SKM-1 treated with dmso at 0.1 percent for 144 hours (cell line): ENCODE measurements around the gene EPHB3.

Source experiments
- DNase-seq: peaks from one replicate; lab custom pipeline; 2025; ENCODE audit not compliant: unreplicated experiment; lab: John Stamatoyannopoulos, UW

Gene EPHB3

DNA sequence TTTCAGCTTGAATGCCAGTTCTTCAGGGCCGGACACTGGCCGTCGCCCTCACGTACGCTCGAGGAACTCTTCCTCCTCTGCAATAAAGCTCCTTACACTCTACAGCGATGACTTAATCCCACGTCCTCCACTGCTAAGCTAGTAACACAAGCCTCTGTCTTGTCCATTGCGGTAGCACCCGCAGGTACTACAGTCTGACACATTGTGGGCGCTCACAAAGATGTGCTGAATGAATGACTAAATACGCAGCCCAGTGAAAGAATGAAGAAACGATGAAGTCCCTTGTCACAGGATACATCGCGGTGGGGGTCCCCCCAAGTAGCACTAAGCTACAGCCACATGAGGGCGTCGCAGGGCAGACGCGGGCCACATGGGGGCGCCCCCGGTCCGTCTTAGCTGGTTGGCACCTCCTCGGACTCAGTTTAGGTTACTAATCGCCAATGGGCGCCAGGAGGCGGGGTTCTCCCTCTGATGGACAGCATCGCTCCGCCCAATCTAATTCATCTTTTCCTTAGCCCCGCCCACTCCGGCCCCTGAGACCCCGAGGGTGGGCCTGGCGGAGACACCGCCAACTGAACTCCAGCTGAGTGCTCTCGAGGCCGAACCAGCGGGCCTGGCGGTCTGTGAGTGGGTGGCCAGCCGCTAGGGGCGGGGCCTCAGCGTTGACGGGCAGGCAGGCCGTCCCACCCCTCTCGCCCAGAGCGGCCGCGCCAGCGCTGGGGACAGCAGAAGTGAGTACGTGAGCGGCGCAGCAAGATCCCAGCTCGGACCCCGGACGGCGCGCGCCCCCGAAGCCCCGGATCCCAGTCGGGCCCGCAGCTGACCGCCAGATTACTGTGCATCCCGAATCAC lies at the start of gene EPHB3:
Gene EPHB3 (plus strand): TSS at position 725 of the 852 bp plus-strand sequence. CDS start 451 bp downstream, outside the sequence.
- peak; percentile 92 for DNase-seq

DNA sequence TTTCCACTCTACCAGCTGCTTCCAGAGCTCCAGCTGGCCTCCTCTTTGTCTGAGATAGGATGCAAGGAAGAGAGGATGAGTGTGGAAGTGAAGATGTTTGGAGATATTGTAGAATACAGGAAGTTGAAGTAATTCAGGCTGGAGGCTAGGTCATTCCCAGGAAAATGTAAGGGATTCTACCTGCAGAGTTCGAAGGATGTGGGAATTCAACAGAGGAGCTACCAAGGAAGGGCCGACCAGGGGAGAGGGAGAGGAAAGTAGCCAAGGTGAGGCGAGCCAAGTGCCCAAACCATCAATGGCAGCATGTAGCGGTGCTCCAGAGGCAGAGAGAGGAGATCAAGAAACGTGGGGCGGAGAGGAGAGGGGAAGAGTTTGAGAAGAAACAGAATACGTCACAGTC lies 49.0 kb upstream of the EPHB3 start:
- no peak for DNase-seq

DNA sequence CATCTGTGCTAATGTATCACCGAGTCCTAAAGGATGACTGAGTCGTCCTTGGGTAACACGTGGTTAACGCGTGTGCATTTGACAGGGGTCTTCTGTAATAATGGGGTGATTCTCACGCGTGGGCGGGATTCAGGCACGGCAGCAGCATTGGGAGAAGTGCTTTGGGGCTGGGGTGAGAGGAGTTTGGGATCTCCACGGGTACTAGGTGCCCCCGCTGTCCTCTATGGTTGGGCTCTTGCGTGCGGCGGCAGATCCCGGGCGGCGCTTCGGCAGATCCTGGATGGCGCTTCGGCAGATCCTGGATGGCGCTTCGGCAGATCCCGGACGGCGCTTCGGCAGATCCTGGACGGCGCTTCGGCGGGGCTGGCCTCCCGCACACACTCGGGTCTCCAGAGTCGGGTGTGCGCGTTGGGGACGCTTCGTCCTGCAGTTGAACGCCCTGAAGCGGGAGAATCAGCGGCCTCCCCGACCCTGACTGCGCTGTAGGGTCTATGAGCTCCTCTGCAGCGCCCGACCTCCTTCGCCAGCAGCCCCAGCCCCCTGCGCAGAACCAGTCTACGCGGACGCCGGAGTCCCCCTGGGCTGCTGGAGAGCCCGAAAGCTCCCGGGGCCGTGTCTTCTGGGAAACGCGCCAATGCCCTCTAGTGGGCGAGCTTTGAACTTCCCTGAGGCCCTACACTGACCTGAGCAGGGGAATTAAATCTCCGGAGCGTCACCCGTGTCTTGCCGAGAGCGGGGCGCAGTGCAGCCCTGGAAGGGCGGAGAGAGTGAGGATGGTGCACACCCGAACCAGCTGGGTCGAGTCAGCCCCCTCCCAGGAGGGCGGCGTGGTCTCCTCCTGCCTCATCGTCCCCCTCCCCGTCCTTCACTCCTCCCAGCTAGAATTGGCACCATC lies 48.1 kb upstream of the EPHB3 start:
- peak; percentile 66 for DNase-seq

DNA sequence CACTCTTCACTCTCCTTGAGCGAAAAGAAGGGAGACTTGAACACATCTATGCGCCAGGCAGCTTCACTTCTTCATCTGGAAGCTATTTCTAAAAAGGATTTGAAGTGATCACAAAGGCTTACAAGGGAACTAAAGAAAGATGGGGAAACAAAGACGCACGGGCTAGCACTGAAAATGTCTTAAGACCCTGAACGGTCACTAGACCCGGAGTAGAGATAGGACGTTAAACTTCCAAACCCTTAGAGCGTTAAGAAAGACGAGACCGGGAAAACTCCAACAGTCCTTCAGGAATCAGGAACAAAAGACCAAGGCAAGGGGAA lies 47.5 kb upstream of the EPHB3 start:
- no peak for DNase-seq

DNA sequence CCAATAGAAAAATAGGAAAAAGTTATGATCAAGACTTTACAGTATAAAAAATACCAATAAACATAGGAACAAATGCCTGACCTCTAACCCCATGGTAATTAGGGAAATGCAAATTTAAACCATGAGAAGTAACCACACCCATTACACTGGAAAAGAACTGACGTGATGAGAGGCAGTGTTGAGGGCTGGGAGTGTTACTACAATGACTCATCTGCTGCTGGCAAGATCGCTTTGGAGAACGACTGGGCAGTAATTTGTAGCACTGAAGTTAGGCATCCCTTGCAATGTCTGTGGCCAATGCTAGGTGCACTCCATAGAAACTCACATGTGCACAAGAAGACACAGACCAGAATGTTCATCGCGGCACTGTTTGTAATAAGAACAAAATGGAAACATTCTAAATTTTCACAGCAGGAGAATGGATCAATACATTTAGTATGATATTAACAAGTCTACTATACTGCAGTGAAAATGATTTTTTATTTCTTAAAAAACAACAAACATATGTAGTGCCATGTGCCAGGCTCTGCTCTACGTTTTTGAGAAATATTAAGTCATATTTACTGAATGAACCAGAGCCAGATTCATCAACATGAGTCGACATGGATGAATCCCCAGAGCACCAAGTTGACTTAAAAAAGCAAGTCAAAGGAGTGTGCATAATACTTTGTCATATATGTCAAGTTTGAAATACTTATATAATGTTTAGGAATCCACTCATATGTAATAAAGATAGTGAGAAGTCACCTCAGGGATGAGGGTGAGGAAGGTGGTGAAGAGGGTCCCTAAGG lies 37.6 kb upstream of the EPHB3 start:
- DNase-seq: peak; percentile 14

DNA sequence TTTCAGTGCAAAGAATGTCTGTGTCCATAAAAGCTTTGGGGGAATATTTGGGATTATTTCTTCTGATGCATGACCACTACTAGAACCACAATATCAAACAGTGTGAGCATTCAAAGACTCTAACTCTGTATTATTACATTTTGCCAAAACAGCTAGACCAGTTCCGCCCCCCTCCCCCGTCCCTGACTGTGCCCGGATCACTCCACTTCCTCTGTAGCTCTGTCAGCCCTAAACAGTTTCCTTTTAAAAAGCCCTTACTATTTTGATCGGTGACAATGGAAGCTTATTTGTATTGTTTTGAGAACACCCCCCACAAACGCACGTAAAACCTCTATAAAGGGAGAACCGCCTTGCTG lies 36.6 kb upstream of the EPHB3 start:
- no peak for DNase-seq

DNA sequence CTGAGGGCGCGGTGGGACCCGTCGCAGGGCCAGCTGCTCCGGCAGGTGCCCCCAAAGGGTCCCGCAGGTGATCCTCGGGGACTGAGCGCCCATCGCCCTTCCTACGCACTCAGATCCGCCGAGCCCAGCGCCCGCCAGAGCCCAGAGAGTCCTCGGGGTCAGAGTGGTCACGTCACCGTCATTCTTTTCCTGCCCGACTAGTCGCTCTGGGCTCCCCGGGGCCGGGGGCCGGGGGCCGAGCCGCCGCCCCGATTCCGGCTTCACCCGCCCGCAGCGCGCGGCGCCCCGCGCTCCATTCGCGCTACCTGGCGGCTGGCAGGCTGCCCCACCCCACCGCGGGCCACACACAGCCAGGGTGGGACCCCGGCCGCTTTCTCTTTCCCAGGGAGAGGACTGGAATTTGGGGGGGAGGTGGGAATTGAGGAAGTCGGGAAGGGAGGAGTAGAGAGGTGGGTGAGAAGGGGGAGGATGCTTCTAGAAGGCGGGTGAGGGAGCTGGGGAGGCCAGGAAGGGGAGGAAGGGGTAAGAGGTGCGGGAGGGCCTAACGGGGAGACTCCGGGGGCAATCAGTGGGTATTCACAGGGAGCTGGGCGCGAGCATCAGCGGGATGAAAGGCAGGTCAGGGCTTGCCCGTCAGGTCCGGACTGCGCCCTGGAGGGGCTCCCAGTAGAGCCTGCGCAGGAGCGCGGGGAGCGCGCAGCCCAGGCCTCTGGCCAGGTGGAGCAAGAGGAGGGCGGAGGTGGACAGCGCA lies 36.1 kb upstream of the EPHB3 start:
- no peak for DNase-seq

DNA sequence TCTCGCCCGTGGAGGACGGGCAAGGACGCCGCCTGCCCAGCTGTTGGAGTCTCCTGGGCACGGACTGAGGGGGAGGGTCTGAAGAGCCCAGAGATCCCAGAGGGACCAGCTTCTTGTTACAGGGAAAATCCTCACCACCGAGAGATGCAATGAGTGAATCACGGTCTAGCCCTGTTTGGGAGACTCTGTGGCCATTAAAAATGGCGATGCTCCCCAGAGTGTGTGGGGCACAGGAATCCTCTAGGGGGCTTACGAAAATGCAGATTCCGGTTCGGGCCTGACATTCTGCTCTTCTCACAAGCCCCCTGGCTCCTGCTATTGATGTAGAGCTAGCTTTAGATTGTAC lies 35.5 kb upstream of the EPHB3 start:
- no peak for DNase-seq

DNA sequence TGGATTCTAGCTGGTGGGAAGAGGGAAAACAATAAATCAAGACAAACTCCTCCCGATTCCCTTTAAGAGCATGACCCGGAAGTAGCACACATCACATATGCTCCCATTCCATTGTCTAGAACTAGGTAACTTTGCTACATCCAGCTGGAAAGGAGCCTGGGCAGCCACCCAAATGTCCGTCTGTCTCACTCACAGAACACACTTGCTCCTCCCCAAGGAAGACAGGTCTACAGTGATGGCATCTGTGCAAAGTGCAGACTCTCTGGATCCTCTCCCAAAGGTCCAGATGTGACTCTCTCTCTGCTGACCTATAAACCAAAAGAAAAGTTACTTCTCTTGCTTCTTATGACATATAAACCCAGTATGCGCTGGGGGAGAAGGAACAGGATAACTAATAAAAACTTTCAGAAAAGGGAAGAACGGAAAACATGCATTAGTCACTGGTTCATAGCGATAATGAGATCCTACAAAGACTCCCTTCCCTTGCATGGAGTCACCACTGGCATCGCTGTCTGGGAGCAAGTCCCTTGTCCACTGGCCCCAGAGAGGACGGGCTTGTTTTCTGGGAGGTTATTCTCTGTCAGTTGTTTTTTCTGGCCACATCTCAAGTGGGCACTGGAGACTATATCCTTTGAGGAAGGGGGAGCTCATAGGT lies 29.8 kb upstream of the EPHB3 start:
- no peak for DNase-seq

DNA sequence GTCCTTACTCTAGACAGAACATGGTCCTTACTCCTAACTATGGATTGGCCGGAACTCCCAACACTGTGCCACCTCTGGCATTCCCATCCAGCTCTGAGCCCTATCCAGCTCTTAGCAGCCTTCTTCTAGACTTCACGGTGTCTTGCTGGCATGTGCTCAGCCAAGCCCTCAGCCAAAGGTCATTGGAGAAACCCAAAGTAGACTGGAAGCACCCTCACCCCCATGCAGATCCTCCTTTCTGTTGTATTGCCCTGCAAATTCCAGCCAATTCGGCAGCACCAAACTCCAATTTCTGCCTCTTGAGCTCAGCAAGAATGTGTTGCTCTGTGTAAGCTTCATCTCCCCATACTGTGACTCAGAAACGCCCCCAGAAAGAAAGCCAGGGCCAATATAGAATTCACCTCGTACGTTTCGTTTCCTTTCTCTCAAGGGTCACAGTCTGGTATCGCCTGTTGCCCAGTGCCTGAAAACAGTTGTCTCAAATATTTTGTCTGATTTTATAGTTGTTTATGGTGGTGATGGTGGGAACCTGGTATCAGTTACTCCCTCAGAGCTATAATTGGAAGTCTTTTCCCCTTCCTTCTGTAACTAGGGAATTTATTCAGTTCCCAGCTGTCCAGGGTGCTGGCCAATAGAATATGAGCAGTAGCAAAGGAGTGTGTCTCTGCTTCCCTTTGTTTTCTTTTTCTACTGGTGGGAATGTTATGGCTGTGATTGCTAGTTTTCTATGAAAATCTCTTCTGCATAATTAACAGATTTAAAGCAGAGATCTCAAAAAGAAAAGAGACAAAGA lies 28.4 kb upstream of the EPHB3 start:
- no peak for DNase-seq

DNA sequence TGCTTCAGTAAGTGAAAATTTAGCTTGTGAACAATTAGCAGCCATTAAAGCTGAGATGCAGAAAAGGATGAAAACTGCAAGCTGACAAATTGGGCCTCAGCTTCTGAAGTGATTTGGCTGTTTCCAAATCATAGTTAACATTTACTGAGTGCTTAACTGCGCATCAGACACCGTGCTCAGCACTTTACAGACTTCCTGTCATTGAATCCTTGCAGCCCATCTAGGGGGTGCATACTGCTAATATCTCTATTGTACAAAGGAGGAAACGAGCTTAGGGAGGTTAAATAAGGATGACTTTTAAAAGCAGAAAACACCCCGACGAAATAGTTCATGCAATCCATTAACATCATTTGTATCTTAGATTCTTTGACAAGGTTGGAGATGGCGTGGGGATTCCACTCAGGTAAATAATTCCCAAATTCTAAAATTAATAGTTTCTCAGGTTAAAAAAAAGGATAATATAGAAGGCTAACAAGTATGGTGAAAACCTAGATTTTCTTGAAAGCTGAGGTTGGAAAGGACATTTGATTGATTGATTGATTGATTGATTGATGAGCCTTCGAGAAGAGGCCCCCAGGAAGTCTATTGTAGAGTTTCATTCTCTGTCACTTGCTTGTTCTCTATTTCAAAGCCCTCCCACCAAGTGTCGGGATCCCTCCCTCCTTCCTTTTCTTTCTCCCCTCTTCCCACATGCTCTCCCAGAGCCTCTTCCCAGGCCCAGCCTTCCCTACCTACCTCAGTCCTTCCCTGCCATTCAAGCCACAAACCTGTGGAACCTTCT lies 23.5 kb upstream of the EPHB3 start:
- no peak for DNase-seq

DNA sequence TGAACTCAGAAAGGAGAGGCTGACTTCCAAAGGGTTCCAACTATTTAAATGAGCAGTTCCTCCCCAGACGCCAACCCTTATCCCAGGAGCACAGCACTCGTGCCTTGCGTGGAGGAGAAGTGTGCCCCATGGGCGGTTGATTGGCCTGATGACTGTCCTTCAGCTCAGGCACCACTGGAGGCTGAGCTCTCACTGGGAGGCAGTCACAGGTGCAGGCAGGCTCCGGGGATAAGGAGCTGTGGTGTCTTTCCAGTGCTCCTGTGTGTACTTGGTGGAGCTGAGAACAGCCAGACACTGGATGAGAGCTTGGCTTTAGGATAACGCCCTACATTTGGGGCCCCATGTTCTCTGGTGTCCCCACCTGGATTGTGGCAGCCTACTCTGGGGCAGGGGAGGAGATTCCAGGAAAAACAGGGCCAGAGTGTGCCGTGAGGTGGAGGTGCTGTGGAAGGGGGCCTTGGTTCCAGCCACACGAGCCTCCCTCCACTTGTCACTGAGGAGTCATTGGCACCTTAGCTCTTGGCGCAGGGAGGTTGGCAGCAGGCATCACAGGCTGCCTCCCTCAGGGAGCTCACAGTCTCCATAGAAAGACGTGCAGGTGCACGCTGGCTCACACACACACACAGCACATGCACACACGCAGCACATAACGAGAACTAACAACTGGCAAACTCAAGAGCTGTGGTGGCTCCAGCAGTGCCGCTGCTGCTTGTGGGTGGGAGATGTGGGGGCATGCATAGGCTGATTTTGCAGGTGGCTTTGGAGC lies 22.7 kb upstream of the EPHB3 start:
- no peak for DNase-seq

DNA sequence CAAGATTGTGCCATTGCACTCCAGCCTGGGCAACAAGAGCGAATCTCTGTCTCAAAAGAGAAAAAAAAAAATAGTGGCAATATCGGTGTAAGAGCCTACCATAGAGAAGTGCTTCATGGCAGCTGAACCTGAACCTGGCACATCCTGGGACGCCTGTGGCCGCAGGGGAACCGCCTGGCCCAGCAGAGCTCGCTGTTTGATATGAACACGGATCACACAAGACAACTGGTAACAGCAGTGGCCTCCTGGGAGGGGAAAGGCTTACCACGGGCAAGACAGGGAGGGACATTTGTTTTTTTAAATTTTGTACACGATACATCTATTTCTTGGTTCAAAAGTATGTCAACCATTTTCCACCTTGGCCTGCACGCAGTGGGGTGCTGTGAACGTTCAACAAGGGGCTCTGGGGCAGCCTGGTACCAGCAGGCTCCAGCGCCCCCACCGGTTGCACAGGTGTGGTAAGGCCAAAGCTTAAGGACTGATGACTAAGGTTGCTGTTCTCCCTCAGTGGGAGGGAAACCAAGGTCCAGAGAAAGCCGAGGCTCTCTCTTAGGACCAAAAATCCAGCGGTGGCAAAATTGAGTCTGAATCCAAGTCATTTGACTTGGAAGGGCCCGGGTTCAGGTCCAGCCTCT lies 21.7 kb upstream of the EPHB3 start:
- no peak for DNase-seq

DNA sequence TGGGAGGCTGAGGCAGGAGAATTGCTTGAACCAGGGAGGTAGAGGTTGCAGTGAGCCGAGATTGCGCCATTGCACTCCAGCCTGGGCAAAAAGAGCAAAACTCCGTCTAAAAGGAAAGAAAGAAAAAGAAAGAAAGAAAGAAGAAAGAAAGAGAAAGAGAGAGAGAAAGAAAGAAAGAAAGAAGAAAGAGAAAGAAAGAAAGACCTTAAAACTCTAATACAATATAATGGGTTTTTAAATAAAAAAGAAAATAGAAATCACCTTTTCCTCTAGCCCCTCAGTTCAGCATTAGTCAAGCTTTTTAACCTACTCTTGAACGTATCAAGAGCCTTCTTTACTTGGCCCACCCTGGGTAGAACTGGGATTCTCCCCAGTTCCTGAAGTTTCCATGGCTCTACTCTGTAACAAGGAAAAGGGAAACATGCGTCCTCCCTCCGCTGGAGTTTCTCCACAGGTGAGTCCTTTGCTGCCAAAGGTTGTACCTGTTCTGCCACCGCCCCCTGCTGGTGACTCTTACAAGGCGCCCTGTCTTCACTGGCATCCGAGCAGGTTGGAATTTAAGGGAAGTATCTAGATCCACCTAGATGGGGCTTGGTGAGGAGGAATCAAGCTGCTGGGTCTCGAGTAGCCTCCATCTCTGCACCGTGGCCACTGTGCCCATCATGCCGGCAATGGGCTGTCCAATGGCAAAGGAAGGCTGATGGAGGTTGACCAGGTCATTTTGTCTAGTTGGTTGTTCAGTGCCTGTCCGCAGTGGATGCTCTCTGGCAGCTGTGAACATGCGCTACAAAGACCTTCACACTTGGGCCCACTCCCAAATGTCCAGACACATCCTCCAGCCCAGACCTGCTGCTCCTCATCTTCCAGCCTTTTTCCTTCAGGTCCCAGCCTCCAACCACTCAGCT lies 20.6 kb upstream of the EPHB3 start:
- peak; percentile 26 for DNase-seq

DNA sequence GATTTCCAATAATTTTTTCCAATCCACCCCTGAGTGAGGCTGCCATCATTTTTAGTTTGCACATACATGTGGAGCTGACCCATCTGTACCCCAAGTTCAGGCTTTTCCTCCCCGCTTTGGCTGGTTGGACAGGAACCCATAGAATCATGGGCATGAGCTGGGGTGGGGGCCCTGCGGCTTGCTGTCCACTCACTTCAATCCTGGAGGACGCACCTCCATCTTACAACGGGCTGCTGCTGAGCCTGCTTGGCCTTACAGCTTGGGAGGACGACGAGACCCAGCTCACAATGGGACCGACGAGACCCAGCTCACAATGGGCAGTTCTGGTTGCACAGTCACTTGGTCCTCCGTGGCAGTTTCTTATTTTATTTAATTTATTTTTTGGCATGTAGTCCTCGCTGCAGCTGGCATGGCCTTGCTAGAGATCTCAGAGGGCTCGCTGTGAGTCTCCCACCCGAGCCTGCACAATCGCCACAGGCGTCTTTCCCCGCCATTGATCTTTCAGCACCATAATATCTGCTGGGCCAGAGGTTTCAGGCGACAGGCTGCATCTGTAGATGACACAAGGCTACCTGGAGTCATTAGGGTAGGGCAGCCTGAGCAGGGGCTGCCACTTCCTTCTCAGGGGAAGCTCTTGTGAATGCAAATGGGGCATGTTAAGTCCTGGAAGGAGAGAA lies 19.6 kb upstream of the EPHB3 start:
- DNase-seq: no peak

DNA sequence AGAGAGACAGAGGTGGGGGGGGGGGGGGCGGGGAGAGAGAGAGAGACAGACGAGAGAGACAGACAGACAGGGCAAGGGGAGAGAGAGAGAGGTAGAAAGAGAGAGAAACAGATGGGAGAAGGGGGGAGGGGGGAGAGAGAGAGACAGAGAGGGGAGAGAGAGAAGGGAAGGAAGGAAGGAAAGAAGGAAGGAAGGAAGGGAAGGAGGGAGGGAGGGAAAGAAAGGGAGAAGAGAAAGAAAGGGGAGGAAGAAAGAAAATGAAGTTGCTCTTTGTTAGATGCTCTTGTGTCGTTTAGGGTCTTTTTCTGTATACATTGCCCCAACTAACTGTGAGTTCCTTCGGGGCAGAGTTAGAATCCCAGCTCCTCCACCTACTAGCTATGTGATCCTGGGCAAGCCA lies 19.0 kb upstream of the EPHB3 start:
- DNase-seq: no peak
